ENCODE measurements around the gene RARA.

DNA sequence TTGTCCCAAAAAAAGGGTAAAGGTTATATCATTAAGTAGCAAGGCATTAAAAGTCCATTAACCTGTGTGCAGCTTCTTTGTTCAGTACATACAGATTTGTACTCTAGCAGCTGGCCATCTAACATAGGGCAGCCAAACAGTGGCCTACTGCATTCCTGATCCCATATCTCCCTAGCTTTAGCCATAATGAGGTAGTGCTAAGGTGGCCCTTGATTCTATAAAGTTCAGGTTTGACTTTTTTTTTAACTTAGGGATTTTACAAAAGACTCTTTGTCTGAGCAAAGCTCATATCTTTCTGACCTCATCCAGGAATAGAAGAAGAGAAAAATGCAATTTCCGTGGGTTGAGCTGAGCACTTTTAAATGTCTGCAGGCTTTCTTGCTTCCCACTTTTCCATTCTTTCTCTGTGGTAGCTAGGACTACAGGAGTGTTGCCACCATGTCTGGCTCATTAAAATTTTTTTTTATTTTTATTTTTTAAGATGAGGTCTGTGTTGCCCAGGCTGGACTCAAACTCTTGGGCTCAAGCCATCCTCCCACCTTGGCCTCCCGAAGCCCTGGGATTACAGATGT, 40.8 kb upstream of the RARA start:
- TF ChIP-seq POLR2A (IDR thresholded peaks at IDR 0.05; ENCODE audit: low read depth), result no peak
- TF ChIP-seq CTCF (IDR thresholded peaks at IDR 0.05), result no peak
- no peak for TF ChIP-seq POLR2AphosphoS5 (IDR thresholded peaks at IDR 0.05)
- TF ChIP-seq EP300 (IDR thresholded peaks at IDR 0.05), result no peak
